Measurements from ENCODE around the gene TMPRSS11D.

- TF ChIP-seq CTCF (IDR thresholded peaks at IDR 0.05; ENCODE audit: low read depth, low read length, poor library complexity, severe bottlenecking) (no peak), EZH2phosphoT487 (IDR thresholded peaks at IDR 0.05; ENCODE audit: borderline replicate concordance, low read length) (no peak)
Observed at GRCh38 chr4:67886281-67886680, 2.5 kb upstream of the TMPRSS11D start.
